ENCODE data around the gene SLC2A11. TPM values are rescaled to one million over a fixed set of nuclear protein-coding genes. Genes with fewer than 3 reads are reported as not detected.

SLC2A11 gene
- total RNA-seq, 1 experiment from 2014 or later: 9.4 TPM

GRCh38 chr22:23833911-23834317, 23.8 kb upstream of the SLC2A11 start:
- H3K4me1 ChIP-seq (ENCODE audit: insufficient read depth, low read length): 0 out of 2 replicates have a peak, but pooled peaks cover 2% of the 10 kb centered on the region
- intact Hi-C loops (cut with micrococcal nuclease): no loop called here
- no peak for TF ChIP-seq EZH2phosphoT487 (IDR thresholded peaks at IDR 0.05; ENCODE audit: borderline replicate concordance, low read length)
- no peak for TF ChIP-seq EZH2 (IDR thresholded peaks at IDR 0.05; ENCODE audit: low read length, unreplicated experiment)
- TF ChIP-seq CTCF (conservative IDR thresholded peaks at IDR 0.05; ENCODE audit: low read depth, low read length): no peak
- DNase-seq (no peak), ATAC-seq (no peak)
- H3K9me2 ChIP-seq (replicated peaks; ENCODE audit: low read length): no peaks in the 10 kb centered on the region
- H3K9ac ChIP-seq (ENCODE audit: low read length): no peak overlapping the region
- H3K4me2 ChIP-seq (ENCODE audit: low read length): no peak overlapping the region
- H3K27me3 ChIP-seq (ENCODE audit: low read length): no peaks in the 10 kb centered on the region
- H4K20me1 ChIP-seq (ENCODE audit: low read length): no peaks in the 10 kb centered on the region
- no peaks in the 10 kb centered on the region for H3F3A ChIP-seq (ENCODE audit: low read length, unreplicated experiment)
- BruUV-seq (replicated peaks): no TSS peak
- H3K36me3 ChIP-seq (ENCODE audit: low read depth, low read length): no peaks in the 10 kb centered on the region
- CTCF ChIA-PET: no interaction called here
- H3K9me3 ChIP-seq (ENCODE audit: low read length): no peaks in the 10 kb centered on the region
- no peaks in the 10 kb centered on the region for H3K79me2 ChIP-seq (ENCODE audit: low read length)
- H3K27ac ChIP-seq (ENCODE audit: low read length): no peak overlapping the region
- no peak overlapping the region for H3K4me3 ChIP-seq (ENCODE audit: low read length)
- H2AFZ ChIP-seq (ENCODE audit: low read length): no peak overlapping the region
- POLR2A ChIA-PET (ENCODE audit: unreplicated experiment): no interaction called here

GRCh38 chr22:23834406-23834792, 23.3 kb upstream of the SLC2A11 start:
- Histone ChIP-seq H3K4me1 (ENCODE audit: insufficient read depth, low read length) (0 out of 2 replicates have a peak, but pooled peaks cover 3% of the 10 kb centered on the region), H3K9ac (ENCODE audit: low read length) (no peak overlapping the region), H3K27me3 (ENCODE audit: low read length) (no peaks in the 10 kb centered on the region), H2AFZ (ENCODE audit: low read length) (no peak overlapping the region), H3K4me3 (ENCODE audit: low read length) (no peak overlapping the region), H4K20me1 (ENCODE audit: low read length) (no peaks in the 10 kb centered on the region), H3K9me3 (ENCODE audit: low read length) (no peaks in the 10 kb centered on the region), H3K27ac (ENCODE audit: low read length) (no peak overlapping the region), H3K79me2 (ENCODE audit: low read length) (no peaks in the 10 kb centered on the region), H3F3A (ENCODE audit: low read length, unreplicated experiment) (no peaks in the 10 kb centered on the region), H3K4me2 (ENCODE audit: low read length) (no peak overlapping the region), H3K36me3 (ENCODE audit: low read depth, low read length) (no peaks in the 10 kb centered on the region), H3K9me2 (replicated peaks; ENCODE audit: low read length) (no peaks in the 10 kb centered on the region)
- DNase-seq (no peak), ATAC-seq (no peak)
- POLR2A ChIA-PET (ENCODE audit: unreplicated experiment): no interaction called here
- CTCF ChIA-PET: no interaction called here
- BruUV-seq (replicated peaks): no TSS peak
- intact Hi-C loops (cut with micrococcal nuclease): no loop called here
- no peak for TF ChIP-seq CTCF (conservative IDR thresholded peaks at IDR 0.05; ENCODE audit: low read depth, low read length)
- no peak for TF ChIP-seq EZH2phosphoT487 (IDR thresholded peaks at IDR 0.05; ENCODE audit: borderline replicate concordance, low read length)
- TF ChIP-seq EZH2 (IDR thresholded peaks at IDR 0.05; ENCODE audit: low read length, unreplicated experiment): no peak

GRCh38 chr22:23834793-23835483, 22.7 kb upstream of the SLC2A11 start:
- ChIA-PET POLR2A (ENCODE audit: unreplicated experiment) (no interaction called here), CTCF (no interaction called here)
- ATAC-seq: no peak
- H3K4me1 ChIP-seq (ENCODE audit: insufficient read depth, low read length): 0 out of 2 replicates have a peak, but pooled peaks cover 3% of the 10 kb centered on the region
- H3K9ac ChIP-seq (ENCODE audit: low read length): no peak overlapping the region
- no peaks in the 10 kb centered on the region for H3K27me3 ChIP-seq (ENCODE audit: low read length)
- no peaks in the 10 kb centered on the region for H3K36me3 ChIP-seq (ENCODE audit: low read depth, low read length)
- H3F3A ChIP-seq (ENCODE audit: low read length, unreplicated experiment): no peaks in the 10 kb centered on the region
- H3K79me2 ChIP-seq (ENCODE audit: low read length): no peaks in the 10 kb centered on the region
- no peak for DNase-seq
- no peak overlapping the region for H3K4me3 ChIP-seq (ENCODE audit: low read length)
- H2AFZ ChIP-seq (ENCODE audit: low read length): no peak overlapping the region
- no peak overlapping the region for H3K4me2 ChIP-seq (ENCODE audit: low read length)
- H4K20me1 ChIP-seq (ENCODE audit: low read length): no peaks in the 10 kb centered on the region
- BruUV-seq (replicated peaks): no TSS peak
- H3K9me2 ChIP-seq (replicated peaks; ENCODE audit: low read length): no peaks in the 10 kb centered on the region
- H3K27ac ChIP-seq (ENCODE audit: low read length): no peak overlapping the region
- intact Hi-C loops (cut with micrococcal nuclease): no loop called here
- TF ChIP-seq EZH2 (IDR thresholded peaks at IDR 0.05; ENCODE audit: low read length, unreplicated experiment): no peak
- no peak for TF ChIP-seq EZH2phosphoT487 (IDR thresholded peaks at IDR 0.05; ENCODE audit: borderline replicate concordance, low read length)
- no peak for TF ChIP-seq CTCF (conservative IDR thresholded peaks at IDR 0.05; ENCODE audit: low read depth, low read length)
- H3K9me3 ChIP-seq (ENCODE audit: low read length): no peaks in the 10 kb centered on the region
